SU-DHL-6 (cell line): Measurements from ENCODE around the gene SETBP1.

Source experiments
- H2AFZ ChIP-seq: fragments of 200-600 bp; sonication (generic); 2 replicates; pipeline ENCODE4 v1.6.1; 2014; ENCODE audit warnings: low read depth, mild to moderate bottlenecking, moderate library complexity, mixed read lengths, antibody characterized with exemption, low read length; ENCODE audit not compliant: severe bottlenecking
- H3F3A ChIP-seq: fragments of 200-600 bp; shearing (Covaris generic); 2 replicates; pipeline ENCODE4 v1.6.0; 2016; ENCODE audit warnings: antibody characterized with exemption, mild to moderate bottlenecking; ENCODE audit not compliant: insufficient read depth
- H3K27ac ChIP-seq: fragments of 200-600 bp; sonication (generic); 2 replicates; pipeline ENCODE4 v1.5.1; 2016; ENCODE audit warnings: low read depth, mild to moderate bottlenecking, low read length, moderate library complexity, mixed read lengths
- H3K27me3 ChIP-seq: fragments of 200-600 bp; sonication (generic), shearing (Covaris generic); 2 replicates; pipeline ENCODE4 v1.6.0; 2014; ENCODE audit warnings: mild to moderate bottlenecking, low read length
- H3K36me3 ChIP-seq: fragments of 200-600 bp; sonication (generic); 2 replicates; pipeline ENCODE4 v1.6.1; 2014; ENCODE audit warnings: mild to moderate bottlenecking, low read length, mixed read lengths
- H3K4me2 ChIP-seq: fragments of 300-600, 200-600 bp; shearing (Covaris generic), sonication (generic); 2 replicates; pipeline ENCODE4 v1.6.0; 2014; ENCODE audit warnings: low read length, low read depth, mild to moderate bottlenecking; ENCODE audit not compliant: poor library complexity, severe bottlenecking
- H3K4me3 ChIP-seq: fragments of 200-600 bp; sonication (generic); 2 replicates; pipeline ENCODE4 v1.5.1; 2014; ENCODE audit warnings: antibody characterized with exemption, low read length, mild to moderate bottlenecking, mixed read lengths; ENCODE audit not compliant: insufficient read depth, poor library complexity, severe bottlenecking
- H3K79me2 ChIP-seq: fragments of 200-600 bp; sonication (generic); 2 replicates; pipeline ENCODE4 v1.6.1; 2014; ENCODE audit warnings: mild to moderate bottlenecking, low read length, moderate library complexity; ENCODE audit not compliant: insufficient read depth
- H3K9ac ChIP-seq: fragments of 200-600 bp; sonication (generic); 2 replicates; pipeline ENCODE4 v1.7.0; 2014; ENCODE audit warnings: mild to moderate bottlenecking, low read length
- H3K9me2 ChIP-seq: fragments of 200-600 bp; sonication (generic); replicated peaks from 2 replicates; pipeline ENCODE4 v1.6.1; 2014; ENCODE audit warnings: low read length; ENCODE audit not compliant: insufficient read depth
- H3K9me3 ChIP-seq: fragments of 200-600 bp; sonication (generic); 2 replicates; pipeline ENCODE4 v1.6.1; 2014; ENCODE audit warnings: low read length, mixed read lengths; ENCODE audit not compliant: insufficient read depth
- H4K20me1 ChIP-seq: fragments of 200-600 bp; sonication (generic); 2 replicates; pipeline ENCODE4 v1.6.1; 2014; ENCODE audit warnings: low read depth, mild to moderate bottlenecking, antibody characterized with exemption, low read length, moderate library complexity, mixed read lengths
- EZH2phosphoT487 ChIP-seq: fragments of 200-600 bp; sonication (generic), shearing (Covaris generic); conservative IDR thresholded peaks from 2 replicates; pipeline ENCODE4 v1.6.1; 2018; ENCODE audit warnings: mild to moderate bottlenecking, antibody characterized with exemption, low read length, moderate library complexity, mixed read lengths
- TF ChIP-seq, protein P1 (sequence below): fragments of 200-600 bp; sonication (generic); IDR thresholded peaks from one replicate; pipeline ENCODE4 v1.5.1; 2017; ENCODE audit warnings: antibody characterized with exemption, mild to moderate bottlenecking, low read length, moderate library complexity; ENCODE audit not compliant: insufficient read depth, poor library complexity, severe bottlenecking

Gene SETBP1

GRCh38 chr18:45059695-45060094, 379.0 kb downstream of the SETBP1 start:
- Histone ChIP-seq H3K27me3 (no peaks in the 10 kb centered on the region), H3F3A (no peaks in the 10 kb centered on the region), H3K4me2 (no peak overlapping the region), H3K9ac (no peak overlapping the region), H2AFZ (no peak overlapping the region), H3K36me3 (no peaks in the 10 kb centered on the region), H3K79me2 (no peaks in the 10 kb centered on the region), H3K9me3 (no peaks in the 10 kb centered on the region), H4K20me1 (no peaks in the 10 kb centered on the region), H3K4me3 (no peak overlapping the region), H3K9me2 (no peaks in the 10 kb centered on the region), H3K27ac (no peak overlapping the region)
- TF ChIP-seq, protein P1, sequence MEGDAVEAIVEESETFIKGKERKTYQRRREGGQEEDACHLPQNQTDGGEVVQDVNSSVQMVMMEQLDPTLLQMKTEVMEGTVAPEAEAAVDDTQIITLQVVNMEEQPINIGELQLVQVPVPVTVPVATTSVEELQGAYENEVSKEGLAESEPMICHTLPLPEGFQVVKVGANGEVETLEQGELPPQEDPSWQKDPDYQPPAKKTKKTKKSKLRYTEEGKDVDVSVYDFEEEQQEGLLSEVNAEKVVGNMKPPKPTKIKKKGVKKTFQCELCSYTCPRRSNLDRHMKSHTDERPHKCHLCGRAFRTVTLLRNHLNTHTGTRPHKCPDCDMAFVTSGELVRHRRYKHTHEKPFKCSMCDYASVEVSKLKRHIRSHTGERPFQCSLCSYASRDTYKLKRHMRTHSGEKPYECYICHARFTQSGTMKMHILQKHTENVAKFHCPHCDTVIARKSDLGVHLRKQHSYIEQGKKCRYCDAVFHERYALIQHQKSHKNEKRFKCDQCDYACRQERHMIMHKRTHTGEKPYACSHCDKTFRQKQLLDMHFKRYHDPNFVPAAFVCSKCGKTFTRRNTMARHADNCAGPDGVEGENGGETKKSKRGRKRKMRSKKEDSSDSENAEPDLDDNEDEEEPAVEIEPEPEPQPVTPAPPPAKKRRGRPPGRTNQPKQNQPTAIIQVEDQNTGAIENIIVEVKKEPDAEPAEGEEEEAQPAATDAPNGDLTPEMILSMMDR, result no peak
- no peak for TF ChIP-seq EZH2phosphoT487

DNA sequence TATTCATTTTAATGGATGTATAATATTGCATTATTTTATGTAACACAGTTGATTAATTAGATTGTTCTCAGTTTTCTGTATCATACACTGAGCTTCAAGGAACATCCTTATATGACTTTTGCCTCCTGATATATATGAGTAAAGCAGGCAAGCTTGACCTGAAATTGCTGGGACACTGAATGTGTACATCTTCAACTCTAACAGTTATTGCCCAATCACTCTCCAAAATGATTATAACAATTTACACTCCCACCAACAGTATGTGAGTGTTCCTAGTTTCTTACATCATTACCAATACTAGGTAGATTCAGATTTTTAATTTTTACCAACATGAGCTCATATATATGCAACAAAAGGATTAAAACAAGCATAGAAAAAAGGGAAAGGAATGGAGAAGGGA, 379.4 kb downstream of the SETBP1 start:
- Histone ChIP-seq H3F3A (no peaks in the 10 kb centered on the region), H2AFZ (no peak overlapping the region), H3K9me2 (no peaks in the 10 kb centered on the region), H3K27me3 (no peaks in the 10 kb centered on the region), H3K9me3 (no peaks in the 10 kb centered on the region), H3K27ac (no peak overlapping the region), H4K20me1 (no peaks in the 10 kb centered on the region), H3K4me2 (no peak overlapping the region), H3K9ac (no peak overlapping the region), H3K79me2 (no peaks in the 10 kb centered on the region), H3K4me3 (no peak overlapping the region), H3K36me3 (no peaks in the 10 kb centered on the region)
- TF ChIP-seq, protein P1, result no peak
- no peak for TF ChIP-seq EZH2phosphoT487

GRCh38 chr18:45061359-45061758, 380.7 kb downstream of the SETBP1 start:
- H3K9ac ChIP-seq, result no peak overlapping the region
- no peak overlapping the region for H3K4me3 ChIP-seq
- H4K20me1 ChIP-seq, result no peaks in the 10 kb centered on the region
- no peaks in the 10 kb centered on the region for H3K9me3 ChIP-seq
- no peak overlapping the region for H3K27ac ChIP-seq
- H3F3A ChIP-seq, result no peaks in the 10 kb centered on the region
- no peak overlapping the region for H3K4me2 ChIP-seq
- no peaks in the 10 kb centered on the region for H3K27me3 ChIP-seq
- no peaks in the 10 kb centered on the region for H3K36me3 ChIP-seq
- H2AFZ ChIP-seq, result no peak overlapping the region
- H3K79me2 ChIP-seq, result no peaks in the 10 kb centered on the region
- TF ChIP-seq, protein P1, result no peak
- no peak for TF ChIP-seq EZH2phosphoT487
- H3K9me2 ChIP-seq, result no peaks in the 10 kb centered on the region
